Duodenal mucosa (tissue), 2 donors: ENCODE results near the gene KIF12.

Source experiments
- H3K27ac ChIP-seq: one replicate; pipeline ENCODE4 v1.7.0; 2013; ENCODE audit warnings: low read depth, low read length
- H3K27me3 ChIP-seq, 2 donors: one replicate each; pipeline ENCODE4 v1.7.0; 2013; ENCODE audit warnings: low read length in 2 of 2, control low read depth in 1 of 2; ENCODE audit not compliant: insufficient read depth in 2 of 2, control insufficient read depth in 1 of 2
- H3K36me3 ChIP-seq, 2 donors: one replicate each; pipeline ENCODE4 v1.7.0; 2013; ENCODE audit warnings: low read length in 2 of 2, control low read depth in 1 of 2; ENCODE audit not compliant: insufficient read depth in 2 of 2, control insufficient read depth in 1 of 2
- H3K4me1 ChIP-seq, 2 donors: one replicate each; pipeline ENCODE4 v1.7.0; 2013; ENCODE audit warnings: low read length in 2 of 2, control low read depth in 1 of 2; ENCODE audit not compliant: insufficient read depth in 2 of 2, control insufficient read depth in 1 of 2
- H3K4me3 ChIP-seq, 2 donors: one replicate each; pipeline ENCODE4 v1.7.0; 2013; ENCODE audit warnings: low read length in 2 of 2, low read depth in 1 of 2
- H3K9ac ChIP-seq, 2 donors: one replicate each; pipeline ENCODE4 v1.7.0; 2013; ENCODE audit warnings: low read length in 2 of 2, low read depth in 1 of 2
- H3K9me3 ChIP-seq, 2 donors: one replicate each; pipeline ENCODE4 v1.7.0; 2013; ENCODE audit warnings: low read length in 2 of 2, control low read depth in 1 of 2; ENCODE audit not compliant: control insufficient read depth in 1 of 2

Gene KIF12

DNA sequence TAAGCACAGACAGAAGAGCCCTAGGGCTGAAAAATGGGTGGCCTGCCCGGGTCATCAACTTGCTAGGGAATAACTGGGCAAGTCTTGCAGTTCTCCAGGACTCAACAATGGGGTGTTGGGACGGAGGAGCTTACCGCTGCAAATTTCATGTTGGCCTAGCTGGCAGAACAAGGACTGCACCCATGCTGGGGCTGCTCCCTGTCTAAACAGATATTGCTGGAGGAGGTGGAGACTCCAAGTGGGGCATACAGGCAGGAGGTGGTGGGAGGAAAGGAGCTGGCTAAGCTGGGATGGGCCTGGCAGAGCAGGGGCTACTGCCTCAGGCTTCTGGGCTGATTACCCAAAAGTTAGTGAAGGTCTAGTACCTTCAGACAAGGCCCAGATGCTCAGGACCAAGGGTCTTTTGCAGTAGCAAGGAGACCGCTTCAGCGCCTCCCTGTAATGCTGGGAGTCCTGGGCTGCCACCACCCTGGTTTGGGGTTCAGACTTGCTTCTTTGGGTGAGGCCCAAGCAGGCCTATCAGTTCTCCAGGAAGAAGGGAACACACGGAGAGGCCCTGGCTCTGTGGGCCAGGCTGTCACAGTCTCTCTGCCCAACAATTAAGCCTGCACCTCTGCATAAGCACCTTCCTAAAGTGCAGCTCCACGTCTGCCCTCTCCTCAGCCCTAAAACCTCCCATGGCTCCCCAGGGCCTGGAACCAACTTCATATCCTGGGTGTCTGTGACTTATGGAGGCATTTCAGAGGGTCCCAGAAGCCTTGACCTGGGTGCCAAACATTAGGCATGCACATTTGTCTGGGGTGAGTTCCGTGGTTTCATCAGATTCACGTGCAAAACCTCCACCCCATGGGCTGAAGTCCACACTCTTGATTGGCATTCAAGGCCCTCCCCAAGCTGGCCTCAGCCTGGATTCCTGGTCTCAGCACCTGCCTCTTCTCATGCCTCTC is 24.2 kb upstream of the KIF12 start:
- Histone ChIP-seq H3K27ac (no peak overlapping the region), H3K36me3 (no peaks in the 10 kb centered on the region), H3K27me3 (peaks cover 4 to 9% of the 10 kb centered on the region in 2 donors), H3K4me1 (peaks cover 7 to 17% of the 10 kb centered on the region in 2 donors), H3K9ac (no peak overlapping the region), H3K9me3 (peaks cover 8% of the 10 kb centered on the region in 2 donors), H3K4me3 (no peak overlapping the region)

GRCh38 chr9:114122136-114123027 is 23.3 kb upstream of the KIF12 start:
- Histone ChIP-seq H3K4me1 (peaks cover 7 to 20% of the 10 kb centered on the region in 2 donors), H3K9ac (no peak overlapping the region), H3K4me3 (no peak overlapping the region), H3K27me3 (peaks cover 4 to 9% of the 10 kb centered on the region in 2 donors), H3K9me3 (peaks cover 1% of the 10 kb centered on the region in 2 donors), H3K27ac (no peak overlapping the region), H3K36me3 (no peaks in the 10 kb centered on the region)

- Histone ChIP-seq H3K9me3 (no peaks in the 10 kb centered on the region), H3K27ac (no peak overlapping the region), H3K4me3 (no peak overlapping the region), H3K27me3 (peaks cover 0 to 9% of the 10 kb centered on the region in 2 donors), H3K4me1 (peaks cover 7 to 20% of the 10 kb centered on the region in 2 donors), H3K36me3 (no peaks in the 10 kb centered on the region), H3K9ac (no peak overlapping the region)
Observed at GRCh38 chr9:114121227-114122135, 22.4 kb upstream of the KIF12 start.

DNA sequence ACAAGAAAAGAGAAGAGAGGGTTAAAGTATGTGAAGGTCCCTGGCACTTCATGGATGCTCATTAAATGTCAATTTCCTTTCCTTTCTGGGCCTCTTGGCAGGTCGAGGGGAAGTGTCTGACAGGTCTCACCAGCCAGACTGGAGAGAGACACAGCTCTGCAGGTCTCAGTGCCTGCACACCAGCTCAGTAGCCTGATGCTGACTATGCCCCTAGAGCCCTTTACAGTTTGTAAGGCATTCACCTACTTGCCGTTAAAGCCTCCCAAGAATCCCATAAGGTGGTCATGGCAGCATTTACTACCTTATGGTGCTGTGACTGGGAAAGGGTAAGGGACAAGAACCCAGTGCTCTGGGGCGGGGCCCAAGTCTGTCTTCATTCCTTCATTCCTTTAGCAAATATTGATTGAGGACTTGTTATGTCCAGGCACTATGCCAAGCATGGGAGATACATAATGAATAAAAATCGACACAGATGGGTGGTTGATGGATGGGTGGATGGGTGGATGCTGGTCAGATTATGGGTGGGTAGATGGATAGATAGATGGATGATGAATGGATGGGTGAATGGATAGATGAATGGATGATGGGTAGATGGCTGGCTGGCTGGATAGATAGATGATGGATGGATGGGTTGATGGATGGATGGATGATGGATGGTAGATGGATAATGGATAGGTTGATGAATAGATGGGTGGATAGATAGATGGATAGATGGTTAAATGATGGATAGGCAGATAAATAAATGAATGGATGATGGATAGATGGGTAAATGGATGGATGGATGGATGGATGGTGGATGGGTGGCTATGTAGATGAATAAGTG is 21.3 kb upstream of the KIF12 start:
- Histone ChIP-seq H3K27me3 (peaks cover 0 to 9% of the 10 kb centered on the region in 2 donors), H3K4me1 (peaks cover 7 to 20% of the 10 kb centered on the region in 2 donors), H3K4me3 (no peak overlapping the region), H3K9ac (no peak overlapping the region), H3K36me3 (no peaks in the 10 kb centered on the region), H3K27ac (no peak overlapping the region), H3K9me3 (no peaks in the 10 kb centered on the region)

DNA sequence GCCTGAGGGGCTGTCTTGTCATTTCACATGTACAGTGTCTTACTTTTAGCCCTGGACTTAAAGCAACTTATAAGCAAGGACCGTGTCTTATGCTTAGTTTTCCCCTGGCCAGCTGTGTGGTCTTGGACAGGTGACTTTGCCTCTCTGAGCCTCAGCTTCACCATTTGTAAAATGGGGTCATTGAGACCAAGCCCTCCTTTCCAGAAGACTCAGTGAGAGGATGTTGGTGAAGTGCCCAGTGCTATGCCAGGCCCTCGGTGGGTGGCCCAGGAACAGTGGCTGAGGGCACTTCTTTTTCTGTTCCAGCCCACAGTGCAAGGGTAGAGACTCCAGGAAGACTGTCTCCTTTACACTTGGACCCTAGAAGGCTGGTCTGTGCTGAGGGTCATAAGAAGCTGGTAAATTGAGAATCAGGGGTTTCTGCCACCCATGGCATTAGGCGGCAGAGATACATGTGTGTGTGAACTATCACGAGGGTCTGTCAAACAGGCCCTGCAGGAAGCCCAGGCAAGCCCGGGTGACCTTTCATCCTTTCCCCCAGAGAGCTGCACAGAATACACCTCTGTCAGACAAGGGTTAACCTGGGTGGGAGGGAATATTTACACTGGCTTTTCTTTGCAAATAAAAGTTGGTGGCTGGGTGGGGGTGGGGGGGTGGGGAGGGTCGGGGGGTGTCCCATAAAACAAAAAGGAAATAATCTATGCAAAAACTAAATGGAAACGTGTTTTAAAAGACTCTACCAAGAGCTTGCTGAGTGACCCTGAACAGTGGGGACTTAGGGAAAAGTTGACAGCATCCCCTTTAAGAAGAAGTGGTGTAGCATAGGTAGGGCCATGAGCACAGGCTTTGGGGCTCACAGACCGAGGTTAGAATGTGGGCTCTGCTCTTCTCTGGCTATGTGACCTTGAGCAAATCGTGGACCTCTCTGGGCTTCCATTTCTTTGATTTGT is 20.4 kb upstream of the KIF12 start:
- Histone ChIP-seq H3K27me3 (peaks cover 0 to 9% of the 10 kb centered on the region in 2 donors), H3K9ac (no peak overlapping the region), H3K27ac (no peak overlapping the region), H3K4me1 (peaks cover 7 to 20% of the 10 kb centered on the region in 2 donors), H3K9me3 (no peaks in the 10 kb centered on the region), H3K4me3 (no peak overlapping the region), H3K36me3 (no peaks in the 10 kb centered on the region)

- Histone ChIP-seq H3K27ac (no peak overlapping the region), H3K4me3 (no peak overlapping the region), H3K36me3 (no peaks in the 10 kb centered on the region), H3K9me3 (no peaks in the 10 kb centered on the region), H3K4me1 (peaks cover 7 to 24% of the 10 kb centered on the region in 2 donors), H3K9ac (no peak overlapping the region), H3K27me3 (peaks cover 0 to 9% of the 10 kb centered on the region in 2 donors)
Observed at GRCh38 chr9:114117996-114118830, 19.1 kb upstream of the KIF12 start.

DNA sequence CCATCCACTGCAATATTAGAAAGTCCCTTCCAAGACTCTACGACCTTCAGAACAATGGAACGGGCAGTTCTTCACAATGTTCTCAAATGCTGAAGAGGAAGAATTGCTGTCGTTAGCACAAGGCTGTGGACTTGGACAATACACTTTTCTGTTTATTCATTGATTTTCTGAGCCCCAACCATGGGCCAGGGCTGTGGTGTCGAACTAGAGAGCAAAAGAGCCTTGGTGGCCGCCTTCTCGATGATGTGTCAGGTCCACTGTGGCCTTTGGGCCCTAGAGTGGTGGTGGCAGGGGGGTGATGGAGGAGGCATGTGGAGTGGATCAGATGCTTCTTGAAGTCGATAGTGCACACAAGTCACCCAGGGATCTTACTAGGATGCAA is 18.5 kb upstream of the KIF12 start:
- Histone ChIP-seq H3K27me3 (peaks cover 0 to 9% of the 10 kb centered on the region in 2 donors), H3K4me1 (peaks cover 7 to 25% of the 10 kb centered on the region in 2 donors), H3K9me3 (no peaks in the 10 kb centered on the region), H3K36me3 (no peaks in the 10 kb centered on the region), H3K27ac (no peak overlapping the region), H3K9ac (no peak overlapping the region), H3K4me3 (no peak overlapping the region)
